Measurements from ENCODE around the gene TRAPPC3. TPM values are rescaled to one million over a fixed set of nuclear protein-coding genes. Genes with fewer than 3 reads are reported as not detected.

TRAPPC3 gene
- total RNA-seq (2021; ENCODE audit: unreplicated experiment) (64.6 TPM), Bru-seq, nascent RNA (percentile 78 among the genes with signal in this experiment), BruChase-seq, experiment 1, labeled RNA remaining after a 6-hour chase (percentile 88 among the genes with signal in this experiment), BruChase-seq, experiment 2, labeled RNA remaining after a 2-hour chase (percentile 87 among the genes with signal in this experiment)
- polyA plus RNA-seq (2012), result 66.4 and 70.0 TPM in 2 replicates
- long read RNA-seq, transcript TRAPPC3-204 (5 exons, 1,265 nt), result major isoform, 39 of 52 reads
- long read RNA-seq, partial matches to known transcripts, result 2 of 52 reads
- long read RNA-seq, other reads (novel, unspliced or antisense), result 6 of 52 reads

GRCh38 chr1:36149237-36149972 lies at the start of gene TRAPPC3:
TRAPPC3 (minus strand) TSS chr1:36149486; CDS start chr1:36149378, 108 bp downstream.
- CTCF ChIA-PET, result interaction anchor here (0.9 to 3.5 kb wide), 24 partner anchors 12 to 237 kb away, joined by 3 to 37 read pairs (median 4); partner anchors contain the start of genes EVA1B and THRAP3
- peak; percentile 89 for ATAC-seq
- Histone ChIP-seq H4K20me1 (ENCODE audit: insufficient read depth) (no peaks in the 10 kb centered on the region), H3K4me2 (ENCODE audit: low read length) (peak within 1 kb of the TSS; percentile 86), H3K27ac (ENCODE audit: low read depth, low read length) (peak within 1 kb of the TSS; percentile 65), H3K79me2 (ENCODE audit: insufficient read depth, low read length) (peaks cover 41% of the 10 kb centered on the region), H2AFZ (ENCODE audit: low read depth, low read length, poor library complexity, severe bottlenecking) (peak within 1 kb of the TSS; percentile 11), H3K4me1 (ENCODE audit: control insufficient read depth in 1 of 2, insufficient read depth in 2 of 2, low read length in 2 of 2) (peaks cover 22 to 35% of the 10 kb centered on the region in 2 experiments), H3K9ac (ENCODE audit: low read length) (peak within 1 kb of the TSS; percentile 91), H3K4me3 (replicated peaks in 1 of 2; ENCODE audit: low read depth in 1 of 2, low read length in 2 of 2) (peak within 1 kb of the TSS; percentile 75 to 88), H3K36me3 (ENCODE audit: control insufficient read depth in 1 of 2, insufficient read depth in 2 of 2, low read length in 2 of 2) (no peaks in the 10 kb centered on the region), H3K9me2 (ENCODE audit: insufficient read depth) (no peaks in the 10 kb centered on the region), H3K27me3 (ENCODE audit: insufficient read depth, low read length) (no peaks in the 10 kb centered on the region), H3K9me3 (ENCODE audit: control insufficient read depth in 1 of 2, insufficient read depth in 1 of 2, low read depth in 1 of 2, low read length in 2 of 2) (no peaks in the 10 kb centered on the region)
- peak; percentile 99 for DNase-seq (ENCODE audit: low read depth, low spot score)
- TF ChIP-seq EGR1 (IDR thresholded peaks at IDR 0.05; ENCODE audit: low read depth) (no peak), MAX (IDR thresholded peaks at IDR 0.05) (no peak), TCF7L2 (IDR thresholded peaks at IDR 0.05; ENCODE audit: borderline replicate concordance, extremely low read depth, insufficient read depth, insufficient read length) (peak; percentile 36), SP1 (IDR thresholded peaks at IDR 0.05; ENCODE audit: low read depth) (no peak), ZBTB33 (IDR thresholded peaks at IDR 0.05; ENCODE audit: extremely low read depth, insufficient replicate concordance, low read length) (peak; percentile 60), POLR2A (IDR thresholded peaks at IDR 0.05; ENCODE audit: borderline replicate concordance, extremely low read depth, insufficient read depth, insufficient read length) (peak; percentile 62), CBX3 (IDR thresholded peaks at IDR 0.05; ENCODE audit: low read depth) (no peak), POLR2AphosphoS5 (IDR thresholded peaks at IDR 0.05; ENCODE audit: low read depth, low read length) (peak; percentile 89), YY1 (IDR thresholded peaks at IDR 0.05; ENCODE audit: extremely low read depth, insufficient replicate concordance, low read depth, low read length) (peak; percentile 73), ZFX (IDR thresholded peaks at IDR 0.05) (peak; percentile 83; the same call in 1 of the 2 replicates), SRF (IDR thresholded peaks at IDR 0.05; ENCODE audit: low read depth) (no peak)
- TF ChIP-seq, protein P1, sequence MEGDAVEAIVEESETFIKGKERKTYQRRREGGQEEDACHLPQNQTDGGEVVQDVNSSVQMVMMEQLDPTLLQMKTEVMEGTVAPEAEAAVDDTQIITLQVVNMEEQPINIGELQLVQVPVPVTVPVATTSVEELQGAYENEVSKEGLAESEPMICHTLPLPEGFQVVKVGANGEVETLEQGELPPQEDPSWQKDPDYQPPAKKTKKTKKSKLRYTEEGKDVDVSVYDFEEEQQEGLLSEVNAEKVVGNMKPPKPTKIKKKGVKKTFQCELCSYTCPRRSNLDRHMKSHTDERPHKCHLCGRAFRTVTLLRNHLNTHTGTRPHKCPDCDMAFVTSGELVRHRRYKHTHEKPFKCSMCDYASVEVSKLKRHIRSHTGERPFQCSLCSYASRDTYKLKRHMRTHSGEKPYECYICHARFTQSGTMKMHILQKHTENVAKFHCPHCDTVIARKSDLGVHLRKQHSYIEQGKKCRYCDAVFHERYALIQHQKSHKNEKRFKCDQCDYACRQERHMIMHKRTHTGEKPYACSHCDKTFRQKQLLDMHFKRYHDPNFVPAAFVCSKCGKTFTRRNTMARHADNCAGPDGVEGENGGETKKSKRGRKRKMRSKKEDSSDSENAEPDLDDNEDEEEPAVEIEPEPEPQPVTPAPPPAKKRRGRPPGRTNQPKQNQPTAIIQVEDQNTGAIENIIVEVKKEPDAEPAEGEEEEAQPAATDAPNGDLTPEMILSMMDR (IDR thresholded peaks at IDR 0.05 in 2 of 3, conservative IDR thresholded peaks at IDR 0.05 in 1 of 3; ENCODE audit: borderline replicate concordance in 1 of 3, insufficient read depth in 1 of 3, low read depth in 2 of 3, low read length in 2 of 3), result peak in 2 of 3 experiments; percentile 97; a peak in 4 of 6 replicates
- RAD21 ChIA-PET (ENCODE audit: low non-redundant PET in 1 of 2, low total read pairs in 2 of 2, uncharacterized antibody in 2 of 2, unreplicated experiment in 2 of 2), result interaction anchor here (0.7 to 2.5 kb wide), 9 partner anchors 15 to 157 kb away, joined by 3 to 15 read pairs (median 6); partner anchors contain the start of genes SH3D21 (in 1 of the 2) and THRAP3 (in 1 of the 2)
- intact Hi-C loops (cut with micrococcal nuclease), result loop anchor here (1.0 kb wide), 3 partner anchors 39 to 136 kb away; partner anchors contain the start of gene THRAP3
- BruUV-seq (replicated peaks), result no TSS peak
- POLR2A ChIA-PET, result interaction anchor here (0.6 to 2.5 kb wide), 10 partner anchors 10 to 251 kb away, joined by 3 to 11 read pairs (median 4); partner anchors contain the start of gene LSM10
